Glomerular endothelial cell (primary cell): Measurements from ENCODE around the gene TCEA3. TPM values are rescaled to one million over a fixed set of nuclear protein-coding genes. Genes with fewer than 3 reads are reported as not detected.
"Not testable (repeated sequence)": the region's sequence is repeated elsewhere in the genome, so short reads cannot be mapped to it uniquely, and the experiment has no call there.

ENCODE experiments used
- DNase-seq: peaks from one replicate; pipeline ENCODE4 v3.0.0-alpha.2; 2011; ENCODE audit warnings: low read depth, low spot score; ENCODE audit errors: extremely low read depth
- total RNA-seq: library from RNA; depleted of rRNA; stranded (reverse); fragments of >200 nt; gene quantifications from 2 replicates; pipeline ENCODE4 v1.2.3, GENCODE V29; 2015

The TCEA3 gene
- total RNA-seq, 1 donor from 2014 or later = 0.70 TPM

- DNase-seq = no peak
Observed at GRCh38 chr1:23395154-23395724, 29.3 kb downstream of the TCEA3 start.

GRCh38 chr1:23394684-23395083 lies 29.9 kb downstream of the TCEA3 start:
- DNase-seq = no peak

- no peak for DNase-seq
Observed at GRCh38 chr1:23394181-23394580, 30.4 kb downstream of the TCEA3 start.

GRCh38 chr1:23393706-23394105 lies 30.8 kb downstream of the TCEA3 start:
- no peak for DNase-seq

- no peak for DNase-seq
Observed at GRCh38 chr1:23392125-23392855, 32.3 kb downstream of the TCEA3 start.

- DNase-seq = no peak
Observed at GRCh38 chr1:23389837-23390321, 34.7 kb downstream of the TCEA3 start.

GRCh38 chr1:23387494-23387893 lies 37.1 kb downstream of the TCEA3 start:
- no peak for DNase-seq

GRCh38 chr1:23385119-23385621 lies 39.4 kb downstream of the TCEA3 start:
- no peak for DNase-seq

GRCh38 chr1:23384312-23385058 lies 40.1 kb downstream of the TCEA3 start:
- DNase-seq = no peak

GRCh38 chr1:23383577-23384311 lies 40.8 kb downstream of the TCEA3 start:
- DNase-seq = no peak

GRCh38 chr1:23381233-23381885 lies 43.2 kb downstream of the TCEA3 start:
- DNase-seq = no peak

GRCh38 chr1:23380719-23381118 lies 43.8 kb downstream of the TCEA3 start:
- no peak for DNase-seq

GRCh38 chr1:23380236-23380635 lies 44.3 kb downstream of the TCEA3 start:
- DNase-seq = not testable (repeated sequence)

GRCh38 chr1:23376890-23377811 lies 47.4 kb downstream of the TCEA3 start:
- no peak for DNase-seq

- not testable (repeated sequence) for DNase-seq
Observed at GRCh38 chr1:23374079-23374735, 50.3 kb downstream of the TCEA3 start.

GRCh38 chr1:23371987-23372880 lies 52.3 kb downstream of the TCEA3 start:
- no peak for DNase-seq

GRCh38 chr1:23370709-23371584 lies 53.6 kb downstream of the TCEA3 start:
- DNase-seq = no peak
